HG03060 (cell line): Measurements from ENCODE around the gene ERLEC1.
"Not testable (repeated sequence)": the region's sequence is repeated elsewhere in the genome, so short reads cannot be mapped to it uniquely, and the experiment has no call there.

Experiments
- ATAC-seq: cut with Tn5 transposase; IDR thresholded peaks from one replicate; pipeline ENCODE4 v1.9.1; 2021; ENCODE audit warnings: low read depth, moderate number of reproducible peaks; ENCODE audit not compliant: unreplicated experiment

Gene ERLEC1

GRCh38 chr2:53786705-53787613 lies at the start of gene ERLEC1, which contains the start of gene ASB3:
ERLEC1 (plus strand) TSS chr2:53787044; CDS start chr2:53787211, 167 bp downstream.
ASB3 (minus strand) TSS chr2:53786953; CDS start chr2:53765572, 21,381 bp downstream.
- ATAC-seq, result peak; percentile 78

- ATAC-seq, result no peak
Observed at GRCh38 chr2:53737091-53737490, 49.8 kb upstream of the ERLEC1 start.

- no peak for ATAC-seq
Observed at GRCh38 chr2:53739032-53739431, 47.8 kb upstream of the ERLEC1 start.

GRCh38 chr2:53740170-53740569 lies 46.7 kb upstream of the ERLEC1 start:
- ATAC-seq, result no peak

GRCh38 chr2:53744395-53745065 lies 42.3 kb upstream of the ERLEC1 start:
- ATAC-seq, result no peak

- ATAC-seq, result no peak
Observed at GRCh38 chr2:53750041-53750768, 36.6 kb upstream of the ERLEC1 start.

- ATAC-seq, result peak; percentile 95
Observed at GRCh38 chr2:53751728-53752127, 35.1 kb upstream of the ERLEC1 start.

GRCh38 chr2:53752385-53752784 lies 34.5 kb upstream of the ERLEC1 start:
- no peak for ATAC-seq

GRCh38 chr2:53753041-53753440 lies 33.8 kb upstream of the ERLEC1 start:
- no peak for ATAC-seq

GRCh38 chr2:53755121-53755520 lies 31.7 kb upstream of the ERLEC1 start:
- ATAC-seq, result no peak

GRCh38 chr2:53756644-53757043 lies 30.2 kb upstream of the ERLEC1 start:
- no peak for ATAC-seq

GRCh38 chr2:53757206-53757605 lies 29.6 kb upstream of the ERLEC1 start:
- not testable (repeated sequence) for ATAC-seq

GRCh38 chr2:53765767-53766166 lies 21.1 kb upstream of the ERLEC1 start:
- ATAC-seq, result no peak

- ATAC-seq, result peak; percentile 71
Observed at GRCh38 chr2:53767405-53768241, 19.2 kb upstream of the ERLEC1 start, which contains the start of gene CHAC2. CHAC2 (plus strand) TSS chr2:53767804; CDS start chr2:53767887, 83 bp downstream.

GRCh38 chr2:53768242-53768542 lies 18.7 kb upstream of the ERLEC1 start:
- peak; percentile 30 for ATAC-seq

- ATAC-seq, result no peak
Observed at GRCh38 chr2:53769318-53769945, 17.4 kb upstream of the ERLEC1 start.

GRCh38 chr2:53770264-53770663 lies 16.6 kb upstream of the ERLEC1 start:
- ATAC-seq, result no peak

GRCh38 chr2:53777134-53777533 lies 9.7 kb upstream of the ERLEC1 start:
- ATAC-seq, result no peak

GRCh38 chr2:53778536-53779162 lies 8.2 kb upstream of the ERLEC1 start:
- ATAC-seq, result no peak
